Epithelial cell of esophagus (primary cell): ENCODE measurements around the gene RACGAP1.

Source experiments
- DNase-seq: peaks from one replicate; pipeline ENCODE4 v3.0.0; 2010; ENCODE audit warnings: low read depth
- H3K4me3 ChIP-seq: 2 replicates; pipeline ENCODE4 v1.5.1; 2011; ENCODE audit warnings: mild to moderate bottlenecking, low read length, control low read depth
- CTCF ChIP-seq: IDR thresholded peaks from 2 replicates; pipeline ENCODE4 v1.5.1; 2011; ENCODE audit warnings: low read depth, mild to moderate bottlenecking, low read length, control low read depth, inconsistent platforms; ENCODE audit not compliant: insufficient read depth; ENCODE audit errors: missing control alignments

The RACGAP1 gene

GRCh38 chr12:49939307-49939706 lies 86.0 kb downstream of the RACGAP1 start:
- H3K4me3 ChIP-seq = no peak overlapping the region
- no peak for DNase-seq
- no peak for TF ChIP-seq CTCF
